Brain microvascular endothelial cell (primary cell): ENCODE measurements around the gene SNN.

ENCODE experiments used
- DNase-seq: peaks from one replicate; pipeline ENCODE4 v3.0.0-alpha.2; 2020
- H3K27ac ChIP-seq: fragments of 250-450 bp; sonication (Bioruptor Pico); 2 replicates; pipeline ENCODE4 v1.5.1; 2020; ENCODE audit warnings: mild to moderate bottlenecking, moderate library complexity
- H3K27me3 ChIP-seq: fragments of 250-450 bp; sonication (Bioruptor Pico); replicated peaks from 2 replicates; pipeline ENCODE4 v1.5.1; 2020; ENCODE audit warnings: mild to moderate bottlenecking
- H3K36me3 ChIP-seq: fragments of 250-450 bp; sonication (Bioruptor Pico); replicated peaks from 2 replicates; pipeline ENCODE4 v1.5.1; 2020; ENCODE audit warnings: mild to moderate bottlenecking
- H3K4me3 ChIP-seq: 2 replicates; pipeline ENCODE4 v1.5.1; 2011; ENCODE audit warnings: low read depth, mild to moderate bottlenecking, control low read depth, low read length, moderate library complexity
- in situ Hi-C: cut with HindIII; loops from 2 replicates; pipeline ENCODE4 v1.10.0; 2017; ENCODE audit warnings: low sequenced_read_pairs, low pct_ligation_motif_present
- TF ChIP-seq, protein P1 (sequence below): IDR thresholded peaks from 2 replicates; pipeline ENCODE4 v1.5.1; 2011; ENCODE audit warnings: low read depth, mild to moderate bottlenecking, moderate library complexity, low read length, control low read depth, inconsistent platforms; ENCODE audit errors: missing control alignments

SNN gene

DNA sequence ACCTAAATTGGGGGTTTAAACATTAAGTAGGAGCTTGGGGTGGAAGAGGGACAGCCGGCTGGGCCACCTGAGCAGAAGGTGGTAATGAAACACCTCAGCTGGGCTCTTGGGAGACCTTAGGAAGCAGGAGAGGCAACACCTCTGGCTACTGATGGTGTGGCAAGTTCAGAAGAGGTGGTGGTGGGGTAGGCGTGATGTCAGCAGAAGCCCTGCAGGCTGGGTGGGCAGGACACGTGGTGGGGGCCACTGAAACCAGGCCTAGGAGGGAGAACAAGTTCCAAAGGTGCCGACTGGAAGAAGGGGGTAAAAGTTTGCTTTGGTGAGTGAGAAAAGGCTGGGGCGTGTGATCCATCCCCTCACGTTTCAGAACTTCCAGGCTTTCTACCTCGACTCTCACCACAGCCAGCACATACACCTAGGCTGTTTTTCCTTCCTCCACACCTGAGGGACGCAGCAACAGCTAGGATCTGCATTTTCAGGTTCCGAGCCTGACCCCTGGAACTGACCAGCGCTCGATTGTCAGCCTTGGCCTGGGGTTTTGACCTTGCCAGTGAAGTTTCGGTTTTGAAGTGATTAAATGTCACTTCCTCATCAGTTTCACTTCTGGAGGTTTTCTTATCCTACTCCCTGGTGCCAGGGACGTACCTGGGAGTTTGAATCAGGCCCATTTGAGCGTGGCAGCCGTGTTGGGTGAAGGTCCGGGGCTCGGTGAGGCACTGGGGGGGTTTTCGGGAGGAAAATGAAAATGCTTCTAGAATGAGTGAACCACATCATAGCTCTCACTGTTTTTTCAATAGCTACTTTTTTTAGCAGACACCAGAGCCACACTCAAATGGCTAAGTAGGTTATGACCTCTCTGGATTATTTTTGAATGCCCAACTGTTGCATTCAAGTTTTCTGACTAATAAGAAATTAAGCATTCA, 10.0 kb downstream of the SNN start:
- H3K27ac ChIP-seq: no peak overlapping the region
- in situ Hi-C loops: no loop called here
- H3K27me3 ChIP-seq: no peaks in the 10 kb centered on the region
- H3K4me3 ChIP-seq: no peak overlapping the region
- no peak for DNase-seq
- H3K36me3 ChIP-seq: peaks cover 36% of the 10 kb centered on the region
- TF ChIP-seq, protein P1, sequence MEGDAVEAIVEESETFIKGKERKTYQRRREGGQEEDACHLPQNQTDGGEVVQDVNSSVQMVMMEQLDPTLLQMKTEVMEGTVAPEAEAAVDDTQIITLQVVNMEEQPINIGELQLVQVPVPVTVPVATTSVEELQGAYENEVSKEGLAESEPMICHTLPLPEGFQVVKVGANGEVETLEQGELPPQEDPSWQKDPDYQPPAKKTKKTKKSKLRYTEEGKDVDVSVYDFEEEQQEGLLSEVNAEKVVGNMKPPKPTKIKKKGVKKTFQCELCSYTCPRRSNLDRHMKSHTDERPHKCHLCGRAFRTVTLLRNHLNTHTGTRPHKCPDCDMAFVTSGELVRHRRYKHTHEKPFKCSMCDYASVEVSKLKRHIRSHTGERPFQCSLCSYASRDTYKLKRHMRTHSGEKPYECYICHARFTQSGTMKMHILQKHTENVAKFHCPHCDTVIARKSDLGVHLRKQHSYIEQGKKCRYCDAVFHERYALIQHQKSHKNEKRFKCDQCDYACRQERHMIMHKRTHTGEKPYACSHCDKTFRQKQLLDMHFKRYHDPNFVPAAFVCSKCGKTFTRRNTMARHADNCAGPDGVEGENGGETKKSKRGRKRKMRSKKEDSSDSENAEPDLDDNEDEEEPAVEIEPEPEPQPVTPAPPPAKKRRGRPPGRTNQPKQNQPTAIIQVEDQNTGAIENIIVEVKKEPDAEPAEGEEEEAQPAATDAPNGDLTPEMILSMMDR: no peak

DNA sequence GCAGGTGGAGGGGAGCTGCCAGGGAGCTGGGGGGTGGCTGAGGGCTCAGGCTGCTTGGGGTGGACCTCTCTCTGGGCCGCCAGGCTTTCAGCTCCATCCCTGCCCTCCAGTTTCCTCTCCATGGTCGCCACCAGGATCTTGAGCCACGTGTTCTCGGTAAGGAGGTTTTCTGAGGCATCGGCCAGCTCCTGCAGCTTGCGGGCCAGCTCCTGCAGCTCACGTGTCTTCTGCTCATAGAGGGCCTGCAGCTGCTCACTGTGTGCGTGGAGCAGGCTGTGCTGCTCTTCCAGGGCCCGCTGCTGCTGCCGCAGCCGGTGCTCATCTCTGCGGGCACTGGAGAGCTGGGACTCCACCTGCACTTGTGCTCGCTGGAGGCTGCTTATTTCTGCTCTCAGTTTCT, 11.0 kb downstream of the SNN start:
- TF ChIP-seq, protein P1: no peak
- H3K27me3 ChIP-seq: no peaks in the 10 kb centered on the region
- H3K36me3 ChIP-seq: peaks cover 45% of the 10 kb centered on the region
- no peak overlapping the region for H3K4me3 ChIP-seq
- DNase-seq: no peak
- H3K27ac ChIP-seq: no peak overlapping the region
- in situ Hi-C loops: no loop called here

DNA sequence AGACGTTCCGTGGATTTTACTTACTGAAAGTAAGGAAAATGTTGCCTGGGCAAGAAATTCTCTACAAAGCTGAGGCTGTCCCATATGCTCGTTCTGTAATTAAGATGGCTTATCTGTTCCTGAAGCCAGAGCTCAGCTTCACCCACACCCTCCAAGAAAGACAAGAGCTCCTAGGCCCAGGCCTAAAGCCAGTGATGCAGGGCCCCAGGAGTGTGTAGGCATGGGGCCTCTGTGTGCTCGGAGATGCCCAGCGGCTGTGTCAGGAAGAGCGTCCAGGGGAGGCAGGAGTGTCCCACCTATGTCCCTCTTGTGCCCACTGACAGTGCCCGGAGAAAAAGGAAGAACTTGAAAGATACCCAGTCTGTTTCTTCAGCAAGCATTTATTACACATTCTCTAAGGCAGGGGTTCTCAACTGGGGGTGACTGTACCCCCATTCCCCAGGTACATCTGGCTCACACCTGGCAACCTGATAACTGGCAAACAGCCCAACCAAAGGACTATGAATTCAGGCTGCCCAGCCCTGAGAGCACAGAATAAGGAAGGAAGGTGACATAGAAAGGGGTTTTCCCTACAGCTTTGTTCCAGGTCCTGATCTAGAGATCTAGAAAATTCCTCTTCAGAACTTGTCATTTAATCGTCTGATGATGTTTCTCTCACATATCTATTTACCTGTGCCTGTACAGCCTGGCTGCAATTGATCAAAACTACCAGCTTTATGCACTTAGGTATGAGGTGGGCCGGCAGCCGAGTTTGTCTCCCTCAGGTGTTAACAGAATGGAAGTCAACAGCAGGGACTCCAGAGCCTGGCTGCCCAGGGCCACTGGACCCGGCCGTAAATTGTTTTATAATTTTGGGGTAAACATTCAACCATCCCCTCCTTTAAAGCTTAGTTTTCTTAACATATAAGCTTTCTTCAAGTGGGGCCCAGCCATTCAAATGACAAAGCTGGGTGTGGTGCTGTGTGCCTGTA, 12.0 kb downstream of the SNN start:
- in situ Hi-C loops: no loop called here
- Histone ChIP-seq H3K27me3 (no peaks in the 10 kb centered on the region), H3K27ac (no peak overlapping the region), H3K4me3 (no peak overlapping the region), H3K36me3 (peaks cover 55% of the 10 kb centered on the region)
- TF ChIP-seq, protein P1: no peak
- no peak for DNase-seq

DNA sequence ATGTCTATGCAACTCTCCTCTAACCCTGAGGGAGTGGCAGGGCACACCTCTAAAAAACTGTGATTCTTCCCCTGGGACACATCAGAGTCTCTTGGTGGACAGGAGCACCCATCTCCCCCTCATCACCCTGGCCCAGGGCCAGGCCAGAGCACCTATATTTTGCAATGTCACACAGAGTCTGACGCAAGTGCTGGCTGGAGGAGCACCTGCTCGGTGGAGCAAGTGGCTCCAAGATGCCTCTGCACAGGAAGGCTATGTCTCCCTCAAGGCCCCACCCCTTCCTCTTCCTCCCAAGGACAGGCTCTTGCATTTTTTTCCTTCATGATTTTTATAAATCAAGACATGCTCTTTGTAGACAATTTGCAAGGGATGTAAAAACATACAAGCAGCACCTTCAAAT, 13.3 kb downstream of the SNN start:
- no peaks in the 10 kb centered on the region for H3K27me3 ChIP-seq
- TF ChIP-seq, protein P1: no peak
- H3K4me3 ChIP-seq: no peak overlapping the region
- no peak for DNase-seq
- in situ Hi-C loops: no loop called here
- no peak overlapping the region for H3K27ac ChIP-seq
- H3K36me3 ChIP-seq: peaks cover 59% of the 10 kb centered on the region

DNA sequence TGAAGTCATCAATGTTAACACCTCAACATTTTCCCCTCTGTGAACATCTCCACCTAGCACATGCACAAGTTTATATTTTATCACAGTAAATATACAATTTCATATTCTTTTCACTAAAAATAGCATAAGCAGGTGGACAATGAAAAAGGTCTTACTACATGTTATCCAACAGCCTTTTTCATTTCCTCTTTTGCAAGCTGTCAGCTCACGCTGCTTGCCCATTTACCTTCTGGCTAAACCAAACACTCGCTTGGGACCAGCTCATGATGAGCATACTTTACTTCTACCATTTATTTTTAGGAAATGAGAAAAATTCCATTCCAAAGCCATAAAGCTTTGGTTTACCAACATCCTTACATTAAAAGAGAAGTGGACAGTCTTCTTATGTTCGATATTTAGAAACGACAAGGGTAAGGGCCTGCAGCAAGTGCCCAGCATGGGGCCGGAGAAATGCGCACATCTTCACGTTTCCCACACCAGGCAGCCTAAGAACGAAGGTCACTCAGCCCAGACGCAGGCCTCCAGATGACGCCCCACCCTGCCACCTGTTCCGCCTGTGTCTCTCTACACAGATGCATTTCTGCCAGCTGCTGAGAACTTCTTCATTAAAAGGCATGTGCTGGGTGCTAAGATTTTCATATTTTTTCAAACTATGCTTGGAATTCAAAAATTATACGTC, 13.9 kb downstream of the SNN start:
- DNase-seq: no peak
- TF ChIP-seq, protein P1: no peak
- peaks cover 60% of the 10 kb centered on the region for H3K36me3 ChIP-seq

More for the DNA sequence above, 13.9 kb downstream of the SNN start:
- no peak overlapping the region for H3K4me3 ChIP-seq
- H3K27me3 ChIP-seq: no peaks in the 10 kb centered on the region
- in situ Hi-C loops: no loop called here
- H3K27ac ChIP-seq: peak overlapping the region; percentile 21
